Choroid plexus epithelial cell (primary cell): ENCODE results near the gene LRRC23.
"Not testable (repeated sequence)": the region's sequence is repeated elsewhere in the genome, so short reads cannot be mapped to it uniquely, and the experiment has no call there.

Experiments used
- DNase-seq: peaks from one replicate; pipeline ENCODE4 v3.0.0-alpha.2; 2010; ENCODE audit warnings: low read depth
- H3K4me3 ChIP-seq: 2 replicates; pipeline ENCODE4 v1.5.1; 2011; ENCODE audit warnings: low read depth, mild to moderate bottlenecking, control low read depth, low read length, moderate library complexity
- CTCF ChIP-seq: conservative IDR thresholded peaks from 2 replicates; pipeline ENCODE4 v1.5.1; 2011; ENCODE audit warnings: low read depth, mild to moderate bottlenecking, control low read depth, inconsistent platforms, low read length, moderate library complexity

LRRC23 gene

GRCh38 chr12:6883252-6883651, 21.4 kb upstream of the LRRC23 start:
- no peak overlapping the region for H3K4me3 ChIP-seq
- DNase-seq, result no peak
- no peak for TF ChIP-seq CTCF

DNA sequence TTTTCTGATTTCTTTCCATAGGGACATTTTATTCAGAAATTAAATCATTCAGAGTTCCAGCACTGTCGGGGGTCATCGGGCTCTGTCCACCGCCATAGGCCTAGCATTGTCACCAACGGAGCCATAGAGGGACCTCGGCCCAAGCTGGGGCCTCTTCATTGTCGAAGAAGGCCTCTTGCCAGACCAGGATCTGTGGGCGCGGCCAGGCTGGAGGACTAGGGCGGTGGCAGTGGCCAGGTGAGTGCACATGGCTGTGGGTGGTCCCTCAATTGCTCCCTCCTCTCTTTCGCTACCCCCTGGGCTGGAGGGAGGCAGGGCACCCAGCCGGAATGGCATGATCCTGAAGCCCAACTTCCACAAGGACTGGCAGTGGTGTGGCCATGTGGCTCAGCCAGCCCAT, 20.9 kb upstream of the LRRC23 start:
- no peak overlapping the region for H3K4me3 ChIP-seq

DNA sequence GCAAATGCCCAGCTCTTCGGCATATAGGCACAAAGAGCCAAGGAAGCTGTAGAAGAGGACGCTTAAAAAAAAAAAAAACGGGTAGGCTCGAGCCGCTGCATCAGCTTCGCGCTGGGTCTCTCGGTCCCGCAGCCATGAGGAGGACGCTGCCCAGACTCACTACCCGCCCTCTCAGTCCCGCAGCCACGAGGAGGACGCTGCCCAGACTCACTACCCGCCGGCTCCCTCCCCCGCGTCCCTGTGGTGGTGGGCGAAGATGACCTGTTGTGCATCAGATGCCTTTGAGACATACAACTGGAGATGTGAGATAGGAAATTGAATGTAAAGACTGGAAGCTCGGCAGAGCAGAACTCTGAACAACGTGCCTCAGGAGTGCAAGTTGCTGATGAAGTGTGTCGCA, 20.1 kb upstream of the LRRC23 start:
- H3K4me3 ChIP-seq, result no peak overlapping the region
- no peak for TF ChIP-seq CTCF
- DNase-seq, result no peak

More for the DNA sequence above, 20.9 kb upstream of the LRRC23 start:
- TF ChIP-seq CTCF, result no peak
- DNase-seq, result no peak

DNA sequence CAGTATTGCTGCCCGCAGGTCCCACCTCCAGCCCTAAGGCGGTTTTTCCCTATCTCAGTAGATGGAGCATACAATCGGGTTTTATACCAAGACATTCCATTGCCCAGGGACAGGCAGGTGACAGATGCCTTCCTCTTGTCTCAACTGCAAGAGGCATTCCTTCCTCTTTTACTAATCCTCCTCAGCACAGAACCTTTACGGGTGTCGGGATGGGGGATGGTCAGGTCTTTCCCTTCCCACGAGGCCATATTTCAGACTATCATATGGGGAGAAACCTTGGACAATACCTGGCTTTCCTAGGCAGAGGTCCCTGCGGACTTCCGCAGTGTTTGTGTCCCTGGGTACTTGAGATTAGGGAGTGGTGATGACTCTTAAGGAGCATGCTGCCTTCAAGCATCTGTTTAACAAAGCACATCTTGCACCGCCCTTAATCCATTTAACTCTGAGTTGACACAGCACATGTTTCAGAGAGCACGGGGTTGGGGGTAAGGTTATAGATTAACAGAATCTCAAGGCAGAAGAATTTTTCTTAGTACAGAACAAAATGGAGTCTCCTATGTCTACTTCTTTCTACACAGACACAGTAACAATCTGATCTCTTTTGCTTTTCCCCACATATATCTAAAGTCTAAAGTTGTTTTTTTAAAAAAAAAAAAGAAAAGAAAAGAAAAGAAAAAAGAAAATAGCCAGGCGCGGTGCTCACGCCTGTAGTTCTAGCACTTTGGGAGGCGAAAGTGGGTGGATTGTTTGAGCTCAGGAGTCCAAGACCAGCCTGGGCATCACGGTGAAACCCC, 18.2 kb upstream of the LRRC23 start:
- H3K4me3 ChIP-seq, DNase-seq: not testable (repeated sequence)

DNA sequence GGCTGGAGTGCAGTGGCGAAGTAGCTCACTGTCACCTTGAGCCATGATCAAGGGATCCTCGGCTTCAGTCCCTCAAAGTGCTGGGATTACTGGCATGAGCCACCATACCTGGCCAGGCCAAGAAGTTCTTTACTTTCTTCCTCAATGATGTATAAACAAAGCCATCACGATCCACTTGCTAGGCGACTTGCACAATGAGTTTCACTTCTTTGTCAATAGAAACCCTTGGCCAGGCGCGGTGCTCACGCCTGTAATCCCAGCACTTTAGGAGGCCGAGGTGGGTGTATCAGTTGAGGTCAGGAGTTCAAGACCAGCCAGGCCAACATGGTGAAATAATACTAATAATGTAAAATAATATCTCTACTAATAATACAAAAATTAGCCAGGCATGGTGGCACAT, 17.2 kb upstream of the LRRC23 start:
- DNase-seq, result no peak
- no peak overlapping the region for H3K4me3 ChIP-seq
- no peak for TF ChIP-seq CTCF

GRCh38 chr12:6888360-6888759, 16.3 kb upstream of the LRRC23 start:
- no peak for TF ChIP-seq CTCF
- DNase-seq, result no peak
- H3K4me3 ChIP-seq, result no peak overlapping the region

- not testable (repeated sequence) for H3K4me3 ChIP-seq, DNase-seq
These were observed 15.8 kb upstream of the LRRC23 start for GRCh38 chr12:6888794-6889193.

- not testable (repeated sequence) for DNase-seq, H3K4me3 ChIP-seq
These were observed 14.6 kb upstream of the LRRC23 start for GRCh38 chr12:6889775-6890573.
